Nephron progenitor cell (in vitro differentiated cells): ENCODE measurements around the gene PCDH15.

ENCODE experiments used
- DNase-seq: peaks from one replicate; pipeline ENCODE4 v3.0.0; 2021
- H3K27ac Mint-ChIP-seq: 2 replicates; pipeline ENCODE4 v1.8.0; 2021; ENCODE audit warnings: mild to moderate bottlenecking, moderate library complexity, mixed read lengths
- H3K27me3 Mint-ChIP-seq: 2 replicates; pipeline ENCODE4 v1.8.0; 2021; ENCODE audit warnings: mild to moderate bottlenecking, low read depth, mixed read lengths; ENCODE audit not compliant: poor library complexity
- H3K36me3 Mint-ChIP-seq: 2 replicates; pipeline ENCODE4 v1.8.0; 2021; ENCODE audit warnings: low read depth, mixed read lengths
- H3K4me1 Mint-ChIP-seq: 2 replicates; pipeline ENCODE4 v1.8.0; 2021; ENCODE audit warnings: mixed read lengths
- H3K4me3 Mint-ChIP-seq: 2 replicates; pipeline ENCODE4 v1.8.0; 2021; ENCODE audit warnings: mild to moderate bottlenecking, moderate library complexity, mixed read lengths
- H3K9me3 Mint-ChIP-seq: 2 replicates; pipeline ENCODE4 v1.8.0; 2021; ENCODE audit warnings: mild to moderate bottlenecking, moderate library complexity, mixed read lengths
- TF ChIP-seq, protein P1 (sequence below): fragments of 200-600 bp; sonication (generic); IDR thresholded peaks from 2 replicates; pipeline ENCODE4 v1.5.0; 2021; ENCODE audit warnings: antibody characterized with exemption

Gene PCDH15

DNA sequence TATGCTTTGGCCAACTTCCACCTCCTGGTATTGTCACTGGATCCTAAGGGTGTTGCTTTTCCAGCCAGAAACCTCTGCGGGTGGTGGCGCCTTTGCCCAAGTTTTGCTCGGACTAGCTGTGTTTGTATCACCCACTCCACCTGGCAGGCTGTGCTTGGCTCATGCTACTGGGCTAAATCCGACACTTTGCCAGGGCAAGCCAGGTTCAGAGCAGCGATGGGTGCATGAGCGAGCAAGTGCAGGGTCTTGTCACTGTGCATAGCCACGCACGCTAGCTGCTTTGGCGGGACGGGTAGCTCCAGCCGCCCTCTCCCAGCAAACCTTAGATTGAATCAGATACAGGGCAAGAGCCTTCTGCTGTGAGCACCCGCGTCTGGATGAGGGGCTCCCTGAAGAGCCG, 737.5 kb downstream of the PCDH15 start:
- no peaks in the 10 kb centered on the region for H3K4me1 Mint-ChIP-seq
- H3K27me3 Mint-ChIP-seq = no peaks in the 10 kb centered on the region
- H3K4me3 Mint-ChIP-seq = no peak overlapping the region
- no peak overlapping the region for H3K27ac Mint-ChIP-seq
- TF ChIP-seq, protein P1, sequence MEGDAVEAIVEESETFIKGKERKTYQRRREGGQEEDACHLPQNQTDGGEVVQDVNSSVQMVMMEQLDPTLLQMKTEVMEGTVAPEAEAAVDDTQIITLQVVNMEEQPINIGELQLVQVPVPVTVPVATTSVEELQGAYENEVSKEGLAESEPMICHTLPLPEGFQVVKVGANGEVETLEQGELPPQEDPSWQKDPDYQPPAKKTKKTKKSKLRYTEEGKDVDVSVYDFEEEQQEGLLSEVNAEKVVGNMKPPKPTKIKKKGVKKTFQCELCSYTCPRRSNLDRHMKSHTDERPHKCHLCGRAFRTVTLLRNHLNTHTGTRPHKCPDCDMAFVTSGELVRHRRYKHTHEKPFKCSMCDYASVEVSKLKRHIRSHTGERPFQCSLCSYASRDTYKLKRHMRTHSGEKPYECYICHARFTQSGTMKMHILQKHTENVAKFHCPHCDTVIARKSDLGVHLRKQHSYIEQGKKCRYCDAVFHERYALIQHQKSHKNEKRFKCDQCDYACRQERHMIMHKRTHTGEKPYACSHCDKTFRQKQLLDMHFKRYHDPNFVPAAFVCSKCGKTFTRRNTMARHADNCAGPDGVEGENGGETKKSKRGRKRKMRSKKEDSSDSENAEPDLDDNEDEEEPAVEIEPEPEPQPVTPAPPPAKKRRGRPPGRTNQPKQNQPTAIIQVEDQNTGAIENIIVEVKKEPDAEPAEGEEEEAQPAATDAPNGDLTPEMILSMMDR = no peak
- H3K9me3 Mint-ChIP-seq = peaks cover 4% of the 10 kb centered on the region
- no peaks in the 10 kb centered on the region for H3K36me3 Mint-ChIP-seq
- DNase-seq = no peak

DNA sequence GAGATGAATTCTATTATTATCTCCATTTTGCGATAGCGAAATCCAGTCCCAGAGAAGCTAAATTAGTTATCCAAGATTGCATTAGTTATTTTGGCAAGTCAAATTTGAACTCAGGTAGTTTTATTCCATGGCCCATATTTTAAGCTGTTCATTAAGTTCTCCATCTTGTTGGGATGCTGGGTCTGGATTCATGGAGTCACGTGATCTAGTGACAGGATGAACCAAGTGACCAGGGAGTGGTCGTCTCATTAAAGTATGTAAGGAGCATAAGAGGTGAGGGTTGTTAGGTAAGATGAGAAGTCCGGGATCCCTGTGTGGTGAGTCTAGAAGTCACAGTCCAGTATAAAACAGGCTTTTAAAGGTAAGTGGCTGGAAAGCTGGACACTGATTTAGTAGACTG, 740.5 kb downstream of the PCDH15 start:
- TF ChIP-seq, protein P1 = no peak
- DNase-seq = no peak
- H3K9me3 Mint-ChIP-seq = peaks cover 22% of the 10 kb centered on the region
- no peak overlapping the region for H3K4me3 Mint-ChIP-seq
- H3K4me1 Mint-ChIP-seq = no peaks in the 10 kb centered on the region
- H3K36me3 Mint-ChIP-seq = peaks cover 7% of the 10 kb centered on the region
- peaks cover 2% of the 10 kb centered on the region for H3K27me3 Mint-ChIP-seq
- peak overlapping the region; percentile 44 for H3K27ac Mint-ChIP-seq

DNA sequence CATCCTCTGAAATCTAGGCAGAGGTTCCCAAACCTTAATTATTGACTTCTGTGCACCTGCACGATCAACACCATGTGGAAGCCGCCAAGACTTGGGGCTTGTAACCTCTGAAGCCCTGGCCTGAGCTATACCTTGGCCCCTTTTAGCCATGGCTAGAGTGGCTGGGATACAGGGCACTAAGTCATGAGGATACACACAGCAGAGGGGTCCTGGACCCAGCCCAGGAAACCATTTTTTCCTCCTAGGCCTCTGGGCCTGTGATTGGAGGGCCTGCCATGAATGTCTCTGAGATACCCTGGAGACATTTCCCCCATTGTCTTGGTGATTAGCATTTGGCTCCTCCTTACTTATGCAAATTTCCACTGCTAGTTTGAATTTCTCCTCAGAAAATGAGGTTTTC, 743.7 kb downstream of the PCDH15 start:
- Mint-ChIP-seq H3K4me3 (no peak overlapping the region), H3K4me1 (no peaks in the 10 kb centered on the region), H3K27ac (no peak overlapping the region), H3K9me3 (peaks cover 22% of the 10 kb centered on the region), H3K36me3 (peaks cover 7% of the 10 kb centered on the region), H3K27me3 (peaks cover 2% of the 10 kb centered on the region)
- no peak for DNase-seq
- TF ChIP-seq, protein P1 = no peak

DNA sequence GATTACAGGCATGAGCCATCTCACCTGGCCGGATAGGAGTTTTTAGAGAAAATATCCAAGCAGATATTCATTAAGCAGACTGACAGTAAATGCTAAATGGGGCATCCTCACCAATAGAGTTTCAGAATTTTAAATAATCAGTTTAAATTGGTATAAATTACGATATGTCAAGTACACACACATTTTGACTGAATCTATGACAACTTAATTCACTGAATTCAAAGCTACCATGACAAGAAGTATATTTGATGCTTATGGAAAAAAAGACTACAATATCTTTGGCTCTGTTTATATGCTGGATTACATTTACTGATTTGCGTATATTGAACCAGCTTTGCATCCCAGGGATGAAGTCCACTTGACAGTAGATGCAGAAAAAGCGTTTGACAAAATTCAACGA, 774.7 kb downstream of the PCDH15 start:
- Mint-ChIP-seq H3K9me3 (no peaks in the 10 kb centered on the region), H3K4me3 (no peak overlapping the region), H3K27ac (no peak overlapping the region), H3K4me1 (no peaks in the 10 kb centered on the region), H3K27me3 (no peaks in the 10 kb centered on the region), H3K36me3 (no peaks in the 10 kb centered on the region)
- TF ChIP-seq, protein P1 = no peak
- DNase-seq = no peak

DNA sequence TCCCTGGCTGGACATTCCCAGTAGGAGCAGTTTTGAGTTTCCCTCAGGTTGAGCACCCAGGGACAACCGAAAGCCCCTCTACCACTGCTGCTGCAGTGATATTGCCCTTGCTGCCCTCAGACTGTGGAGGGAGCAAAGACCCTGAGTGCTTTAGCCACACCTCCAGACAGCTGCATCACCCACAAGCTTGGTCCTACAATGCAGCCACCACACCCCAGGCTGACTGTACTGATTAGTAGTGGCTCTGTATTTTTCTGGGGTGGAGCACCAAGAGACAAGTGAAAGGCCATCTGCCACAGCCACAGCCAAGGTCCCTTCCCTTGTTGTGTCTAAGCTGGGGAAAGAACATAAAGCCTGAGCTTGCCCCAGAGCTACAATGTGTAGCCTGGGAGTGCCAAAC, 789.9 kb downstream of the PCDH15 start:
- H3K4me3 Mint-ChIP-seq = no peak overlapping the region
- peaks cover 5% of the 10 kb centered on the region for H3K4me1 Mint-ChIP-seq
- DNase-seq = no peak
- H3K36me3 Mint-ChIP-seq = no peaks in the 10 kb centered on the region
- H3K9me3 Mint-ChIP-seq = peaks cover 14% of the 10 kb centered on the region
- H3K27me3 Mint-ChIP-seq = no peaks in the 10 kb centered on the region
- no peak overlapping the region for H3K27ac Mint-ChIP-seq
- TF ChIP-seq, protein P1 = no peak

DNA sequence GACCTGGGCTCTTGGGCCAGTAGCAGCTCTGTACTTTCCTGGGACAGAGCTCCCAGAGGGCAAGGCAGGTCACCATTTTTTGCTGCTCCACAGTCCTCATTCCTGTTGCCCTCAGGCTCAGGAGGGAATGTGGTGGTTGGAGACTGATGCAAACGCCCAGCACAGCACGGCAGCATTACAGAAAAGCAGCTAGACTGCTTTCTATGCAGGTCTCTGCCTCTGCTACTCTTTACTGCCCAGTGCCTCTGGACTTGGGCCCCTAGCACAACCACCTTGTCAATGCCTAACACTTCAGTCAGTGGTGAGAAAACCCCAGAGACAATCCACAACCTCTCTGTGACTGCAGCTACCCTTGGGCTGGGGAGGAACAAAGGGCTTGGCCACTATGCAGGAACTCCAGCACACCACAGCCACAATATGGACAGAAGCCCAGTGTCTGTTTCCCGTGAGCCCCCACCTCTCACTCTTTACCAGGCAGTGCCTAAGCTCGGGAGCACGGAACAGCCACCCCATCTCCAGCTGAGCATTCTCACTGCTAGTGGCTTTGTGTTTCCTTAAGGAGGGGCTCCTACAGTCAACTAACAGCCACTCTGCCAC, 790.6 kb downstream of the PCDH15 start:
- H3K27me3 Mint-ChIP-seq = no peaks in the 10 kb centered on the region
- no peaks in the 10 kb centered on the region for H3K36me3 Mint-ChIP-seq
- no peak overlapping the region for H3K4me3 Mint-ChIP-seq
- H3K9me3 Mint-ChIP-seq = peaks cover 10% of the 10 kb centered on the region
- TF ChIP-seq, protein P1 = no peak
- peak overlapping the region; percentile 57 for H3K27ac Mint-ChIP-seq
- DNase-seq = no peak
- H3K4me1 Mint-ChIP-seq = peaks cover 5% of the 10 kb centered on the region
